ENCODE results near the gene NRP2.

DNA sequence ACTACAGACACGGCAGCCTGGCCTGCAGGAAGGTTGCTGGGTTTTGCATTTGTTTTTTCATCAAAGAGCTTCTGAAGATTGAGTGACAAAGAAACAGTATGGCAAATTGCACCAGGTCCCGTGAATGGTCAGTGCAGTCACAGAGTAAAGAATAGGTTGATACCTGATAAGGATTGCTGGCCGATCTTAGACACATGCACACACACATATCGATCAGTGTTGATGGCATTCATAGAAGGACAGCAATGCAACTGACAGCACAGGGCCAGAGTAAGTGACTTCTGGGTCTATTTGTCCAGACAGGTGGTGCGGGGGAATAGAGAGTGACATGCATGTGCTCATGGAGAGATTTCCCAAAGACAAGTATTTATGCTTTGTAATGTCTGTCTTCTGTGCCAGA, 42.8 kb downstream of the NRP2 start:
- TF ChIP-seq, protein P1, sequence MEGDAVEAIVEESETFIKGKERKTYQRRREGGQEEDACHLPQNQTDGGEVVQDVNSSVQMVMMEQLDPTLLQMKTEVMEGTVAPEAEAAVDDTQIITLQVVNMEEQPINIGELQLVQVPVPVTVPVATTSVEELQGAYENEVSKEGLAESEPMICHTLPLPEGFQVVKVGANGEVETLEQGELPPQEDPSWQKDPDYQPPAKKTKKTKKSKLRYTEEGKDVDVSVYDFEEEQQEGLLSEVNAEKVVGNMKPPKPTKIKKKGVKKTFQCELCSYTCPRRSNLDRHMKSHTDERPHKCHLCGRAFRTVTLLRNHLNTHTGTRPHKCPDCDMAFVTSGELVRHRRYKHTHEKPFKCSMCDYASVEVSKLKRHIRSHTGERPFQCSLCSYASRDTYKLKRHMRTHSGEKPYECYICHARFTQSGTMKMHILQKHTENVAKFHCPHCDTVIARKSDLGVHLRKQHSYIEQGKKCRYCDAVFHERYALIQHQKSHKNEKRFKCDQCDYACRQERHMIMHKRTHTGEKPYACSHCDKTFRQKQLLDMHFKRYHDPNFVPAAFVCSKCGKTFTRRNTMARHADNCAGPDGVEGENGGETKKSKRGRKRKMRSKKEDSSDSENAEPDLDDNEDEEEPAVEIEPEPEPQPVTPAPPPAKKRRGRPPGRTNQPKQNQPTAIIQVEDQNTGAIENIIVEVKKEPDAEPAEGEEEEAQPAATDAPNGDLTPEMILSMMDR (conservative IDR thresholded peaks at IDR 0.05 in 1 of 2, IDR thresholded peaks at IDR 0.05 in 1 of 2; ENCODE audit: low read depth in 1 of 2, low read length in 2 of 2), result no peak
- TF ChIP-seq EZH2 (IDR thresholded peaks at IDR 0.05; ENCODE audit: low read length, missing control alignments), result no peak

Data from fibroblast of lung (primary cell).